ENCODE measurements around the gene KAT14. TPM values are rescaled to one million over a fixed set of nuclear protein-coding genes. Genes with fewer than 3 reads are reported as not detected.
"Not testable (repeated sequence)": the region's sequence is repeated elsewhere in the genome, so short reads cannot be mapped to it uniquely, and the experiment has no call there.

Gene KAT14
- total RNA-seq, 2 experiments from 2014 or later, result 17.9 to 21.6 TPM

DNA sequence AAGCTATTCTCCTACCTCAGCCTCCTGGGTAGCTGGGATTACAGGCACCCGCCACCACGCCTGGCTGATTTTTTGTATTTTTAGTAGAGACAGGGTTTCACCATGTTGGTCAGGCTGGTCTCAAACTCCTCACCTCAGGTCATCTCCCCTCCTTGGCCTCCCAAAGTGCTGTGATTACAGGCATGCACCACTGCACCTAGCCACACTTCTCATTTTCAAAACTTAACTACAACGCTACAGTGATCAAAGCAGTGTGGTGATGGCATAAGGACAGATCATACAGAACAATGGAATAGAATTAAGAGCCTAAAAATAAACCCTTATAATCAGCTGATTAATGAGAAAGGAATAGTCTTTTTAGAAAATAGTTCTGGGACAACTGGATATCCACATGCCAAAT is 66.0 kb downstream of the KAT14 start:
- CTCF ChIA-PET, POLR2A ChIA-PET: not testable (repeated sequence)

DNA sequence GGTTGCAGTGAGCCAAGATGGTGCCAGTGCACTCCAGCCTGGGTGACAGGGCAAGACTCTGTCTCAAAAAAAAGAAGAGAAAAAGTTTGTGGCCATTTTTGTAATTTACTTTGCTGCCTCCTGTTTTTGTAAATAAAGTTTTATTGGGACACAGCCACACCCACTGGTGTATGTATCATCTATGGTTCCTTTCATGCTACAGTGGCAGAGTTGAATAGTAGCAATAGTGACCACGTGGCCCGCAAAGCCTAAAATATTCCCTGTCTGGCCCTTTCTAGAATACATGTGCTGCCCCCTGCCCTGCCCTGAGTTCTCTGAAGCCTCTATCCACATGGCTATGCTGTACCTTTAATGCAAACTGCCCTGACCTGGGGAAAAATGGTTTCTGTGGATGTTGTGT is 75.3 kb downstream of the KAT14 start:
- POLR2A ChIA-PET, result no interaction called here
- CTCF ChIA-PET, result no interaction called here

DNA sequence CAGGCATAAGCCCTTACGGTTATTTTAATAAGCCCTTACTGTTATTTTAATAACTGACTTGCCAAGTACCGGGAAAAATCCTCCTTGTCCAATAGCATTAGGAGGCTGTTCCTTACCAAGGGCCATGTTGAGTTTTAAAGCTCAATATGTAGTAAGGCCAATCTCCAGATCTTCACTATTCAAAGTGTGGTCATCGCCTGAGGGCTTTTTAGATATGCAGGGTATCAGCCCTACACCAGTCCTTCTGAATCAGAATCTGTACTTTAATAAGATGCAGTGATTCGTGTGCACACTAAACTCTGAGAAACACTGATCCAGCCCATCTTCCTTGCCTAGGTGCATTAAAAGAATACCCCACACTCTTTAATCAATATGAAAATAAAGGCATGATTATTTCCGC is 77.9 kb downstream of the KAT14 start:
- POLR2A ChIA-PET, result no interaction called here
- CTCF ChIA-PET, result no interaction called here

DNA sequence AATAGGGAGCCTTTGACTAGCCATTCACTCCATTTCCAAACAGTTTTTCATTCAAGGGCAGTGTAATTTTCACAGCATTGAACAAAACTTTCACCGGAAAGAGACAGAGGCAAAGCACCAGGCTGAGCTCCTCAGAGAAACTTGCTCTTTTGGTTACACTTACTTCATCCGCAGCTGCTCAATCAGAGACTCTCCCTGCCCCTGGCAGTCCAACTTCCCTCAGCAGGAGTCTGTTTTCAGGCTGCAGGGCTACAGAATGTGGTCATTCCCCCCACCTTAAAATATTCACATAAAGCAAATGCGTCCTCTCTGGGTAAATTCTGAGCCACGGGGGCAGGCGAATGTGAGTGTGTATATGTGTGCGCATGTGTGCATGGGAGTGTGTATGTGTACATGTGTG is 80.6 kb downstream of the KAT14 start:
- CTCF ChIA-PET, result no interaction called here
- POLR2A ChIA-PET, result interaction anchor here (0.6 kb wide), 1 partner anchor 77 kb away, joined by 8 read pairs; no protein-coding TSS in a partner anchor

DNA sequence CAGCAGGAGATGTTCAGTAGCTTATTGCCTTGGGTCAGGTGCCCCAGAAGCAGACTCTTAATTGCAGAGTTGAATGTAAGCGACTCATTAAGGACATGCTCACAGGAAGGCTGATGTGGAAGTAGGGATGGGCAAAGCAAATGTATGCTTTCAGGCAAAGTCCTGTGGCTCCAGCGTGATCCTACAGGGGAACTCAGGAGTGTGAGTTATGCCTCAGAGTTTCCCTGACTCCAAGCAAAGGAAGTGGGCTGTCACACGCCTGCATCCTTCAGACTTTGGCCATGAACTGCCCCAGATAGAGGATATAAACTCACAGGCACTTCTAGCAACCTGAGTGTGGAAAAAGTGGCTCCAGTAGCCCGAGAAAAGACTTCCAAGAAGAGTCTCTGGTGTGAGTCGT is 85.7 kb downstream of the KAT14 start:
- CTCF ChIA-PET, result no interaction called here
- POLR2A ChIA-PET, result no interaction called here

DNA sequence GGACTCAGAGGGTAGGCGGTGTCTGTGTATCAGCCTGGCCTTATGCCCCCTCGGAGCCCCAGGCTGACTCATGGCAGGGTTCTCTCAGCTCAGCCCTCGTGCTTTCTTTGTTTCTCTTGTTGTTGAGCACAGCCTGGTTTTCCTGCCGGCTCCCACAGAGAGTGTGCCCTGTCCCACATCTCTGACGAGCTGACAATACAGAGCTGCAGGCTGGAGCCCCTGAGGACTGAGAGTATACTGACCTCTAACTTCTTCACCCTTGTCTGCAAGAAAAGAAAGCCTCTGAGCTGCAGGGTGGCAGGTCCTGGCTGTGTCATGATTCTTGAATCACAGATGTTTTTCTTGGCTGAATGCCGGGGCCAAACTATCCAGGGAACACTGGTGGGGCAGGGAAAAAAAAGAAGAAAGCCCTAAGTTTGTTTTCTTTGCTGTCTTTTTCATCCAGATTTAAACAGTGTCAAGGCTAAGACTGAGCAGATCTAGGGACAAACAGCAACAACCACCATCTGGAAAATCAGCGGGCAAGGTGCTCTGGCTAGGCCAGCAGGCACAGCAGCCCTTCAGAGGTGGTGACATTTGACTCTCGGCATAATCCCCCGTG is 87.4 kb downstream of the KAT14 start:
- ChIA-PET CTCF (no interaction called here), POLR2A (interaction anchor here (0.6 kb wide), 1 partner anchor 75 kb away, joined by 3 read pairs; no protein-coding TSS in a partner anchor)

DNA sequence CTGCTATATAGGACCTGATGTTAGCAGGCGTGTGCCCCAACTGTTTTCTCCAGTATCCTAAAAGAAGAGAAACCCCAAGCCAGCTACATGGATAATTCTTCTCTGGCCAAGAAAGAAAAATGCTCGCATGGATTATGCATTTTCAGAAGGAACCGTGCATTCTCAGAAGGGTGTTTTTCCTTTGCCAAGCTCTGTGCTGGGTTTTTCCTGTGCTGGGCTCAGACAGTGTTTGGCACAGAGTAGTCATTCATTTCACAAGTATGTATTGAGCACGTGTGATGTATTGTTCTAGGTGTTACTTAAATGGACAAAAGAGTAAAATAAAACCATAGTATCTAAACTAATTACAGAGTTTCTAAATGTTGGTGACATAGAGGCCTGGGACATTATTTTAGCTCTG is 88.0 kb downstream of the KAT14 start:
- CTCF ChIA-PET, result no interaction called here
- POLR2A ChIA-PET, result interaction anchor here (0.6 kb wide), 1 partner anchor 75 kb away, joined by 3 read pairs; no protein-coding TSS in a partner anchor

DNA sequence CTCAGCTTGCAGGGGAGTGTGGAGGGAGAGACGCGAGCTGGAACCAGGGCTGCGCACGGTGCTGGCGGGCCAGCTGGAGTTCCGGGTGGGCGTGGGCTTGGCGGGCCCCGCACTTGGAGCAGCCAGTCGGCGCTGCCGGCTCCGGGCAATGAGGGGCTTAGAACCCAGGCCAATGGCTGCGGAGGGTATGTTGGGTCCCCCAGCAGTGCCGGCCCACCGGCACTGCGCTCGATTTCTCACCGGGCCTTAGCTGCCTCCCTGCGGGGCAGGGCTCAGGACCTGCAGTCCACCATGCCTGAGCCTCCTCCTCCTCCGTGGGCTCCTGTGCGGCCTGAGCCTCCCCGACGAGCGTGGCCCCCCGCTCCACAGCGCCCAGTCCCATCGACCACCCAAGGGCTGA is 89.1 kb downstream of the KAT14 start:
- POLR2A ChIA-PET, CTCF ChIA-PET: not testable (repeated sequence)

DNA sequence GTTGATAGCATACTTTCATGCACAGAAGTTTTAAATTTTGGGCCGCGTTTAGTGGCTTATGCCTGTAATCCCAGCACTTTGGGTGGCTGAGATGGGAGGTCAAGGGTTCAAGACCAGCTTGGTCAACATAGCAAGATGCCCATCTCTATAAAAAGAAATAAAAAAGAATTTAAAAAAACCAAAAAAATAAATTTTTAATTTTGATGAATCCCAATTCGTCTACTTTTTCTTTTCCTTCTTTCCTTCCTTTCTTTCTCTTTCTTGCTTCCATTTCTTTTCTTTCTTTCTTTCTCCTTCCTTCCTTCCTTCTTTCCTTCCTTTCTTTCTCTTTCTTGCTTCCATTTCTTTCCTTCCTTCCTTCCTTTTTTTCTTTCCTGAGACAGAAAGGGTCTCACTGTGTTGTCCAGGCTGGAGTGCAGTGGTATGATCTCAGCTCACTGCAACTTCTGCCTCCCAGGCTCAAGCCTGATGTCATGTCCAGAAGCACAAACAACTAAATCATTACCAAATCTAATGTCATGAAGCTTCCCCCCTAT is 95.8 kb downstream of the KAT14 start:
- ChIA-PET POLR2A (no interaction called here), CTCF (no interaction called here)

Other genes with a start within 250 kb of the KAT14 start
- gene SNX5, start 169.1 kb upstream of the KAT14 start, total RNA-seq, result 100 to 1,000 TPM; 205 to 212 TPM
- gene MGME1, start 168.8 kb upstream of the KAT14 start, total RNA-seq, result 10 to 100 TPM; 29.2 to 30.2 TPM
- gene OVOL2, start 79.9 kb upstream of the KAT14 start, total RNA-seq, result not detected
- gene PET117, start within 50 bp of the KAT14 start, total RNA-seq, result 10 to 100 TPM; 14.4 to 15.4 TPM
- gene ZNF133, start 150.7 kb downstream of the KAT14 start, total RNA-seq, result 1 to 10 TPM; 6.2 to 7.8 TPM

All from activated CD8-positive, alpha-beta memory T cell treated with anti-CD3 and anti-CD28 coated beads for 36 hours (primary cell).